RWPE1 (cell line): ENCODE results near the gene PRCD.
A peak's percentile ranks its signal among the peaks of the same experiment; 100 is the strongest.
"Not testable (repeated sequence)": the region's sequence is repeated elsewhere in the genome, so short reads cannot be mapped to it uniquely, and the experiment has no call there.

Experiments used
- CTCF ChIA-PET: fragments of 350-600 bp; sonication (Branson Sonifier 250); formaldehyde crosslinking; extraction: SDS; loops from one replicate; lab custom pipeline; 2021; lab: Yijun Ruan, JAX
- POLR2A ChIA-PET: fragments of 400-600 bp; formaldehyde crosslinking; extraction: SDS; loops from one replicate; lab custom pipeline; 2020; ENCODE audit warnings: antibody characterized with exemption; ENCODE audit not compliant: low non-redundant PET; lab: Yijun Ruan, JAX
- DNase-seq: peaks from one replicate; pipeline ENCODE4 v3.0.0; 2012; ENCODE audit warnings: low spot score
- H3K27ac ChIP-seq: fragments of 450-650 bp; 2 replicates; pipeline ENCODE4 v1.5.1; 2017
- TF ChIP-seq, protein P1 (sequence below): fragments of 450-650 bp; conservative IDR thresholded peaks from 2 replicates; pipeline ENCODE4 v1.5.1; 2017; ENCODE audit warnings: low read depth, mild to moderate bottlenecking

The PRCD gene

DNA sequence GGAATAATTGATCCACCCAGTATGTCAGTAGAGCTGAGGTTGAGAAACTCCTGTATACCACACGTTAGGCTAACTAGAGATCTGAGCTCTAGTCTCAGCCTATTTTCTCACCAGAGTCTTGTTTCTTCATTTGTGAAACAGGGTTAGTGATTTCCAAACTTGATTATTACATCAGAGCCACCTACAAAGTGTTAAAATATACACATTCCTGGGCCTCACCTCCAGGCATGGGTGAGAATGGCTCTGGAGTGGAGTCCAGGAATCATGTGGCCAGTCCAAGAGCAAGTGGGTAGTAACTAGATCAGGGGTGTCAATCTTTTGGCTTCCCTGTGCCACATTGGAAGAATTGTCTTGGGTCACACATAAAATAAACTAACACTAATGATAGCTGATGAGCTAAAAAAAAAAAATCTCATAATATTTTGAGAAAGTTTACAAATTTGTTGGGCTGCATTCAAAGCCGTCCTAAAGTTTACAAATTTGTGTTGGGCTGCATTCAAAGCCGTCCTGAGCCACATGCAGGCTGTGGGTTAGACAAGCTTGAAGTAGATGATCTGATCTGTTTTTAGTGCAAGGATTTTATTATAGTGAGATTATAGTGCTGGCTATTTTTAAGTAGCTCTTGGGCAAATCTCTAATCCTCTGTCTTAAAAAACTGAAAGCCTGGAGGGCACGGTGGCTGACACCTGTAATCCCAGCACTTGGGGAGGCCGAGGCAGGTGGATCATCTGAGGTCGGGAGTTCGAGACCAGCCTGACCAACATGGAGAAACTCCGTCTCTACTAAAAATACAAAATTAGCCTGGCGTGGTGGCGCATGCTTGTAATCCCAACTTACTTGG, 20.4 kb downstream of the PRCD start:
- DNase-seq: no peak
- POLR2A ChIA-PET: no interaction called here
- CTCF ChIA-PET: interaction anchor here (0.6 to 3.8 kb wide), 4 partner anchors 33 to 151 kb away, joined by 3 to 14 read pairs (median 10); no protein-coding TSS in a partner anchor
- H3K27ac ChIP-seq: peak overlapping the region; percentile 98
- TF ChIP-seq, protein P1, sequence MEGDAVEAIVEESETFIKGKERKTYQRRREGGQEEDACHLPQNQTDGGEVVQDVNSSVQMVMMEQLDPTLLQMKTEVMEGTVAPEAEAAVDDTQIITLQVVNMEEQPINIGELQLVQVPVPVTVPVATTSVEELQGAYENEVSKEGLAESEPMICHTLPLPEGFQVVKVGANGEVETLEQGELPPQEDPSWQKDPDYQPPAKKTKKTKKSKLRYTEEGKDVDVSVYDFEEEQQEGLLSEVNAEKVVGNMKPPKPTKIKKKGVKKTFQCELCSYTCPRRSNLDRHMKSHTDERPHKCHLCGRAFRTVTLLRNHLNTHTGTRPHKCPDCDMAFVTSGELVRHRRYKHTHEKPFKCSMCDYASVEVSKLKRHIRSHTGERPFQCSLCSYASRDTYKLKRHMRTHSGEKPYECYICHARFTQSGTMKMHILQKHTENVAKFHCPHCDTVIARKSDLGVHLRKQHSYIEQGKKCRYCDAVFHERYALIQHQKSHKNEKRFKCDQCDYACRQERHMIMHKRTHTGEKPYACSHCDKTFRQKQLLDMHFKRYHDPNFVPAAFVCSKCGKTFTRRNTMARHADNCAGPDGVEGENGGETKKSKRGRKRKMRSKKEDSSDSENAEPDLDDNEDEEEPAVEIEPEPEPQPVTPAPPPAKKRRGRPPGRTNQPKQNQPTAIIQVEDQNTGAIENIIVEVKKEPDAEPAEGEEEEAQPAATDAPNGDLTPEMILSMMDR: no peak

DNA sequence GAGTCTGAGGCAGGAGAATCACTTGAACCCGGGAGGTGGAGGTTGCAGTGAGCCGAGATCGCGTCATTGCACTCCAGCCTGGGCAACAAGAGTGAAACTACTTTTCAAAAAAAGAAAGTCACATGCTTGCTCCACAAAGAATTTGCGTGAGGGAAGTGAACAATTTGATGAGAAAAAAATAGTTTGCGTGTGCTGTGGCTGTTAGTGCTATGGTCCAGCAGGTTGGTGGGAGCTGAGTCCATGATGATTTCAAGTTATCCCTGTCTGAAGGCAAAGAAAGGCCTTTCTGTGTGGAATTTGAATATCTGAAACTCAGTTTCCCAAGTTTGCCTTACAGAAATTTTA, 21.0 kb downstream of the PRCD start:
- DNase-seq: no peak
- ChIA-PET CTCF (interaction anchor here (0.5 to 3.8 kb wide), 5 partner anchors 25 to 1950 kb away, joined by 3 to 14 read pairs (median 5); partner anchors contain the start of gene ST6GALNAC2), POLR2A (no interaction called here)
- TF ChIP-seq, protein P1: no peak
- peak overlapping the region; percentile 98 for H3K27ac ChIP-seq

DNA sequence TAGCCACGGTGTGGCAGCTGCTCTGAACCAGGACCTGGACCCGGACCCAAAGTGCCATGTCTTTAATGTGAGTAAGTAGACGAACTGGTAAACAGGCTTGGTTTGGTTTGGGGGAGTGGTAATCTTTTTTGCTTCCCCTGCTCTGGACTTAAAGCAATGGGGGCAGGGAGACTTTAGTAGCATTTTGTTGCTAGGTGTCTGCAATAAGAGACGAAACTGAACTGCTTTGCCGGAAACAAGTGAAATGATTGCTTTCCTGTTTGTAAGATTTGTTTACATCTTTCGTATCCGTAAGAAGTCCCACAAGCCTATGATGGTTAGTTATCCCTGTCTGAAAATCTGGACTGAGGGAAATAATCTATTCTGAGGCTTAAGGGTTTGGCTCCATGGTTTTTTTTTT, 21.5 kb downstream of the PRCD start:
- peak overlapping the region; percentile 98 for H3K27ac ChIP-seq
- ChIA-PET POLR2A (no interaction called here), CTCF (interaction anchor here (0.5 to 2.9 kb wide), 4 partner anchors 24 to 1951 kb away, joined by 3 to 13 read pairs (median 4); partner anchors contain the start of gene ST6GALNAC2)
- TF ChIP-seq, protein P1: no peak
- no peak for DNase-seq

DNA sequence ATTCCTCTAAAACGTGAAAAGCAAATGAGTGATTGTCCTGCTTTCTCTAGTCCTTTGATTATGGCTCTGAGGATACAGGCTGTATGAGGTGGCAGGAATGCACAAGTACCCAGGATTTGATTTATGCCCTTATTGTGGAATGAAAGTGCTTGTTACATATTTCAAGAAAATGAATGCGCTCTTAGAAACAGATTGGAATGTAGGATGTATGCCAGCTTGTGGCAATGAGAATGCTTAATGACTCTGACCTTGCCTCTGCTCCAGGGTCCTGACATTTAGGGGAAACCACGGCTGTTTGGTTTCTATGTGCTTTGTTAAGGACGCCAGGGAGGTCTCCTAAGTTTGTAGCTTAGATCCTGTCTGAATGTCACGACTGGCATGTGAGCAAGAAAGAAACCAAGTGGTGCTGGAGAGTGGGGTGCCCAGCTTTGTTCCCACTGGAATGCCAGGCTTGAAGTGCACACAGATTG, 22.0 kb downstream of the PRCD start:
- peak overlapping the region; percentile 98 for H3K27ac ChIP-seq
- DNase-seq: no peak
- ChIA-PET CTCF (interaction anchor here (0.7 to 2.9 kb wide), 4 partner anchors 24 to 62 kb away, joined by 3 to 13 read pairs (median 4); partner anchors contain the start of gene ST6GALNAC2), POLR2A (interaction anchor here (0.5 kb wide), 1 partner anchor 523 kb away, joined by 9 read pairs; no protein-coding TSS in a partner anchor)
- TF ChIP-seq, protein P1: no peak

DNA sequence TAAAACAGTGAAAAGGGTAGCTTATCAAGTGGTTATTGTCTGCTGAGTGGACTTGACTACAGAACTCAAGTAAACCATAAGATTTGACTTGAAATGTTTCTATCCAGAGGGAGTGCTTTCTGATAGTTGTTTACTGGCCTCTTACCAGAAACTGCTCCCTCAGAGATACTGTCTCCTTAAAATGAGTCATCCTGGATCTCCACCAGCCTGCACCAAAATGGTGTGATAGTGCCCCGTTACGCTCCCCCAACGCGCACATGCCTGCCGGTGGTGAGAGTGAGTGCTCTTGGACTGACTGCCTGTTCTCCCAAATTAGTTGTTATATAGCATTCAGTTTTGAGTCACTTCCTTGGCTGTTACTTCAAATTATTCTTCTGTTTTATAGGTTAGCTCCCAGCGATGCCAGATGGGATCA, 22.9 kb downstream of the PRCD start:
- peak; percentile 76 for DNase-seq
- POLR2A ChIA-PET: interaction anchor here (0.5 kb wide), 1 partner anchor 522 kb away, joined by 9 read pairs; no protein-coding TSS in a partner anchor
- CTCF ChIA-PET: interaction anchor here (0.7 to 1.1 kb wide), 3 partner anchors 31 to 61 kb away, joined by 3 to 5 read pairs (median 4); no protein-coding TSS in a partner anchor
- TF ChIP-seq, protein P1: no peak
- peak overlapping the region; percentile 98 for H3K27ac ChIP-seq

DNA sequence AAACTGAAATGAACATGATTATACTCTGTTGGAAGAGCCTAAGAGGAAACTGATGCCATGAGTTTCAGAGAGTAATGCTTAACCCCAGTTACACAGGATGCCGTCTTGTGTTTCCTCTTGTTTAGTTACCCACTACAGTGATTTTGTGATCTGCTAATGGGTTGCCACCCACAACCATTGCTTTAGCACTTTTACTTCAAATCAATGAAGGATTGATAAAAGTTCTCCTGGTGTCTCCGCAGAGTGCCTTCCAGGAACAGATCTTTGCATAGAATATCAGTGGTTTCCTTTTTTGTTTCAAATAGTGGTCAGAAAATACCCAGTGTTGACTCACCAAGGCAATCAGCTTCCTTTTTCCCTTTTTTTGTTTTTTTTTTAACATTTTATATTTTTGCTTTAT, 23.5 kb downstream of the PRCD start:
- POLR2A ChIA-PET, DNase-seq: not testable (repeated sequence)
- H3K27ac ChIP-seq: peak overlapping the region; percentile 98
- CTCF ChIA-PET: interaction anchor here (1.1 kb wide), 1 partner anchor 60 kb away, joined by 5 read pairs; no protein-coding TSS in a partner anchor

DNA sequence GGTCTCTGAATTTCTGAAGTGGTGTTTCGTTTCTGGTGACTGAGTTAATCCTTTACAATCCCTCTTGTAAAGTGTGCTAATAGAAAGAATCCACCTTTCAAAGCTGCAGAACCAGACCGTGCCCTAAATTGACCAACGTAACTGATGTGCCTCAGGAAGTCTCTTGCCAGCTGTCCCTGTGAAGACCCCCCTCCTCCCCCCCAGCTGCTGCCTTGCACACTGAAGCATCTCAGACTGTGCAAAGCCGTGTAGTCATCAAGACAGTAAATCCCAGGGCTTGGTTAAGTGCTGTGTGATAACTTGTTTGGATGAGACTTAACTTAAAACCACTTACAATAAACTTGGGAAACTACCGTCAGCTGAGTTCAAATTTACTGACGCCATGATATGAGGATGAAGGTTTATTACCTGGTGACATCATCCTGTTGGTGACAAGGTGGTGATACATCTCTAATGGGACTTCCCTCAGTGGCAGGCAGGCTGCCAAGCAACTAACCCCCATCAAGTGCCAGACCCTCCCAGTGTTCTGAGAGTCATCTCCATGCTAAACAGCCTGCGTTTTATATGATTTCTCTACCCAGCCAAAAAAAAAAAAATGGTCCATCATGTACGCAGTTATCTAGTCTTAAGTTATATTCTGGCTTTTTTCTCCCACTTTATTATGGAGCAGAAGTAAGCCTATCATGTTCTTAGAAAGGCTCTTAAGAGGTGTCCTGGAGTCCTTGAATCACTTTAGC, 25.3 kb downstream of the PRCD start:
- peak overlapping the region; percentile 67 for H3K27ac ChIP-seq
- CTCF ChIA-PET: interaction anchor here (2.0 to 2.3 kb wide), 2 partner anchors 21 to 59 kb away, joined by 5 to 6 read pairs; partner anchors contain the start of gene ST6GALNAC2
- POLR2A ChIA-PET, DNase-seq: not testable (repeated sequence)
